ENCODE measurements around the gene SMIM5. TPM values are rescaled to one million over a fixed set of nuclear protein-coding genes. Genes with fewer than 3 reads are reported as not detected.

The SMIM5 gene
- total and polyA plus RNA-seq, 2 of the 13 experiments (the other 11 are each of a cell fraction or from before 2014, with no cell fraction given) = not detected

GRCh38 chr17:75610103-75610984 lies 22.9 kb upstream of the SMIM5 start (continued):
- TF ChIP-seq CREB3 (CRISPR knock-in tag; IDR thresholded peaks at IDR 0.05) = no peak
- peak; percentile 16; the same call in 1 of the 2 replicates for TF ChIP-seq TFDP1 (CRISPR knock-in tag; IDR thresholded peaks at IDR 0.05; ENCODE audit: borderline replicate concordance)
- no peak for TF ChIP-seq BCLAF1 (IDR thresholded peaks at IDR 0.05)
- no peak for TF ChIP-seq SMAD9 (CRISPR knock-in tag; IDR thresholded peaks at IDR 0.05)
- TF ChIP-seq, protein P1, sequence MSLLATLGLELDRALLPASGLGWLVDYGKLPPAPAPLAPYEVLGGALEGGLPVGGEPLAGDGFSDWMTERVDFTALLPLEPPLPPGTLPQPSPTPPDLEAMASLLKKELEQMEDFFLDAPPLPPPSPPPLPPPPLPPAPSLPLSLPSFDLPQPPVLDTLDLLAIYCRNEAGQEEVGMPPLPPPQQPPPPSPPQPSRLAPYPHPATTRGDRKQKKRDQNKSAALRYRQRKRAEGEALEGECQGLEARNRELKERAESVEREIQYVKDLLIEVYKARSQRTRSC (CRISPR knock-in tag; IDR thresholded peaks at IDR 0.05; ENCODE audit: low read depth) = no peak
- TF ChIP-seq RARA (CRISPR knock-in tag; IDR thresholded peaks at IDR 0.05) = peak; percentile 59
- no peak for TF ChIP-seq ZNF788 (CRISPR knock-in tag; IDR thresholded peaks at IDR 0.05; ENCODE audit: borderline replicate concordance)
- TF ChIP-seq ZNF609 (CRISPR knock-in tag; IDR thresholded peaks at IDR 0.05; ENCODE audit: borderline replicate concordance) = no peak
- no peak for TF ChIP-seq HES4 (CRISPR knock-in tag; IDR thresholded peaks at IDR 0.05; ENCODE audit: borderline replicate concordance)
- TF ChIP-seq CHD4 (IDR thresholded peaks at IDR 0.05; ENCODE audit: borderline replicate concordance, low read length) = peak; percentile 28; the same call in 1 of the 2 replicates
- TF ChIP-seq, protein P2, sequence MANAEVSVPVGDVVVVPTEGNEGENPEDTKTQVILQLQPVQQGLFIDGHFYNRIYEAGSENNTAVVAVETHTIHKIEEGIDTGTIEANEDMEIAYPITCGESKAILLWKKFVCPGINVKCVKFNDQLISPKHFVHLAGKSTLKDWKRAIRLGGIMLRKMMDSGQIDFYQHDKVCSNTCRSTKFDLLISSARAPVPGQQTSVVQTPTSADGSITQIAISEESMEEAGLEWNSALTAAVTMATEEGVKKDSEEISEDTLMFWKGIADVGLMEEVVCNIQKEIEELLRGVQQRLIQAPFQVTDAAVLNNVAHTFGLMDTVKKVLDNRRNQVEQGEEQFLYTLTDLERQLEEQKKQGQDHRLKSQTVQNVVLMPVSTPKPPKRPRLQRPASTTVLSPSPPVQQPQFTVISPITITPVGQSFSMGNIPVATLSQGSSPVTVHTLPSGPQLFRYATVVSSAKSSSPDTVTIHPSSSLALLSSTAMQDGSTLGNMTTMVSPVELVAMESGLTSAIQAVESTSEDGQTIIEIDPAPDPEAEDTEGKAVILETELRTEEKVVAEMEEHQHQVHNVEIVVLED (CRISPR knock-in tag; IDR thresholded peaks at IDR 0.05; ENCODE audit: borderline replicate concordance) = no peak
- 0 out of 2 replicates have a peak, but pooled peaks have one; percentile 11 for TF ChIP-seq ZNF121 (CRISPR knock-in tag; IDR thresholded peaks at IDR 0.05)
- TF ChIP-seq ZBTB7A (CRISPR knock-in tag; IDR thresholded peaks at IDR 0.05) = 0 out of 2 replicates have a peak, but pooled peaks have one; percentile 45
- no peak for TF ChIP-seq ZNF331 (CRISPR knock-in tag; IDR thresholded peaks at IDR 0.05)
- no peak for TF ChIP-seq ZZZ3 (CRISPR knock-in tag; IDR thresholded peaks at IDR 0.05; ENCODE audit: borderline replicate concordance)

All from HepG2 (cell line).